Measurements from ENCODE around the gene SIGMAR1. TPM values are rescaled to one million over a fixed set of nuclear protein-coding genes. Genes with fewer than 3 reads are reported as not detected.

Gene SIGMAR1
- total RNA-seq, 2 donors from 2014 or later, result 49.6 to 114 TPM

GRCh38 chr9:34654323-34655051, 16.9 kb upstream of the SIGMAR1 start:
- Histone ChIP-seq H3K4me1 (peaks cover 9% of the 10 kb centered on the region), H3K4me3 (no peak overlapping the region), H3K36me3 (no peaks in the 10 kb centered on the region), H3K27me3 (no peaks in the 10 kb centered on the region), H3K9me3 (no peaks in the 10 kb centered on the region), H3K9ac (ENCODE audit: low read depth in 2 of 2, low read length in 2 of 2) (no peak overlapping the region), H3K27ac (no peak overlapping the region)
- DNase-seq, result peak; percentile 50
- intact Hi-C loops (cut with DNase I), result no loop called here
- no peak for TF ChIP-seq CTCF (IDR thresholded peaks at IDR 0.05)

- H3K4me3 ChIP-seq, result no peak overlapping the region
- no peak overlapping the region for H3K27ac ChIP-seq
- no peaks in the 10 kb centered on the region for H3K36me3 ChIP-seq
- H3K9me3 ChIP-seq, result no peaks in the 10 kb centered on the region
- intact Hi-C loops (cut with DNase I), result no loop called here
- peak overlapping the region; percentile 3 to 91 for H3K9ac ChIP-seq (ENCODE audit: low read depth in 2 of 2, low read length in 2 of 2)
- TF ChIP-seq CTCF (IDR thresholded peaks at IDR 0.05), result no peak
- no peaks in the 10 kb centered on the region for H3K27me3 ChIP-seq
- H3K4me1 ChIP-seq, result peaks cover 9% of the 10 kb centered on the region
- no peak for DNase-seq
Observed at GRCh38 chr9:34653151-34654072, 15.8 kb upstream of the SIGMAR1 start.

DNA sequence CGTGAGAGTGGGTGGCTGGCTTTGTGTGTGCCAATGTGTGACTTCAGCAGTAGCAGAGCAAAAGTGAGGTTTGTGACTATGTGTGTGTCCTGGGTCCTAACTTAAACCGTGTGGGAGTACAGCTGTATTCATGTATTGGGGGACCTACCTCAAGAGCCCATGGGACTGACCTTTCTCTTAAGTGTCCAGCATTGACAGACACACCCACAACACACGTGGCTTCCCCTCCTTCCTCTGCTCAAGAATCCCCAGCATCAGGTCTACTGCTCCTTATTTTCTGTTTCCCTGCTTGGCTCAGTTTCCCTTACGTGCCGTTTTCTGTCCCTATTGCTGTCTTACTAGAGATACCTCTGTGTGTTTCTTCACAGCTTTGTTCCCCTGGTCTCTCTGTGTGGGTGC, 15.0 kb upstream of the SIGMAR1 start:
- H3K4me3 ChIP-seq, result peak overlapping the region; percentile 14
- no peaks in the 10 kb centered on the region for H3K27me3 ChIP-seq
- no peaks in the 10 kb centered on the region for H3K36me3 ChIP-seq
- peaks cover 9% of the 10 kb centered on the region for H3K4me1 ChIP-seq
- peak overlapping the region; percentile 79 for H3K27ac ChIP-seq
- intact Hi-C loops (cut with DNase I), result no loop called here
- H3K9ac ChIP-seq (ENCODE audit: low read depth in 2 of 2, low read length in 2 of 2), result peak overlapping the region; percentile 38 to 91
- TF ChIP-seq CTCF (IDR thresholded peaks at IDR 0.05), result no peak
- no peaks in the 10 kb centered on the region for H3K9me3 ChIP-seq
- DNase-seq, result no peak

- no peak for TF ChIP-seq CTCF (IDR thresholded peaks at IDR 0.05)
- H3K27me3 ChIP-seq, result no peaks in the 10 kb centered on the region
- H3K4me1 ChIP-seq, result peaks cover 9% of the 10 kb centered on the region
- DNase-seq, result peak; percentile 93
- H3K27ac ChIP-seq, result peak within 1 kb of the TSS; percentile 79
- H3K9ac ChIP-seq (ENCODE audit: low read depth in 2 of 2, low read length in 2 of 2), result peak within 1 kb of the TSS; percentile 38 to 91
- intact Hi-C loops (cut with DNase I), result no loop called here
- peak within 1 kb of the TSS; percentile 14 for H3K4me3 ChIP-seq
- H3K9me3 ChIP-seq, result no peaks in the 10 kb centered on the region
- H3K36me3 ChIP-seq, result no peaks in the 10 kb centered on the region
Observed at GRCh38 chr9:34651876-34652601, 14.5 kb upstream of the SIGMAR1 start, which contains the start of gene IL11RA. IL11RA (plus strand) TSS chr9:34652185; CDS start chr9:34655218, 3,033 bp downstream.

GRCh38 chr9:34651321-34651720, 13.7 kb upstream of the SIGMAR1 start:
- peak overlapping the region; percentile 79 for H3K27ac ChIP-seq
- peak; percentile 70 for DNase-seq
- TF ChIP-seq CTCF (IDR thresholded peaks at IDR 0.05), result no peak
- peaks cover 10% of the 10 kb centered on the region for H3K4me1 ChIP-seq
- no peaks in the 10 kb centered on the region for H3K36me3 ChIP-seq
- H3K27me3 ChIP-seq, result no peaks in the 10 kb centered on the region
- intact Hi-C loops (cut with DNase I), result no loop called here
- H3K9me3 ChIP-seq, result no peaks in the 10 kb centered on the region
- peak overlapping the region; percentile 38 to 91 for H3K9ac ChIP-seq (ENCODE audit: low read depth in 2 of 2, low read length in 2 of 2)
- peak overlapping the region; percentile 14 for H3K4me3 ChIP-seq
